Measurements from ENCODE around the gene INTS7. TPM values are rescaled to one million over a fixed set of nuclear protein-coding genes. Genes with fewer than 3 reads are reported as not detected.

Gene INTS7
- total RNA-seq, 6 donors from 2014 or later, result 8.3 to 16.7 (median 14.6) TPM

DNA sequence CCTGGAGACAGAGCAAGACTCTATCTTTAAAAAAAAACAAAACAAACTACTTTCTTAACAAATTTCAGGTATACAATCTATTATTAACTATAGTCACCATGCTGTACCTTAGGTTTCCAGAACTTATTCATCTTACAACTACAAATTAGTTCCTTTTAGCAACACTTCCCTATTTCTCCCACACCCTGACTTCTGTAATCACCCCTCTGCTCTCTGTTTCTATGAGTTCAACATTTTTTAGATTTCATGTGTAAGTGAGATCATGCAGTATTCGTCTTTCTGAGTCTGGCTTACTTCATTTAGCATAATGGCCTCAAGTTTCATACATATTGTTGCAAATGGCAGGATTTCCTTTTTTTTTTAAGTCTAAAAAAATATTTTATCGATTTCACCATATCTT is 126.9 kb downstream of the INTS7 start:
- ATAC-seq (ENCODE audit: low FRiP score in 2 of 2), result peak in 1 of 2 donors; percentile 54
- H3K36me3 ChIP-seq, result no peaks in the 10 kb centered on the region
- no peak for TF ChIP-seq POLR2AphosphoS5 (IDR thresholded peaks at IDR 0.05)
- no peak overlapping the region for H3K27ac ChIP-seq
- H3K27me3 ChIP-seq, result no peaks in the 10 kb centered on the region
- no peaks in the 10 kb centered on the region for H3K4me1 ChIP-seq
- H3K9me3 ChIP-seq, result no peaks in the 10 kb centered on the region
- H3K4me3 ChIP-seq, result no peak overlapping the region
- no peak for DNase-seq
- WGBS, 2 donors, result 42 to 63% methylated on average over 2 of the region's 2 CpGs

DNA sequence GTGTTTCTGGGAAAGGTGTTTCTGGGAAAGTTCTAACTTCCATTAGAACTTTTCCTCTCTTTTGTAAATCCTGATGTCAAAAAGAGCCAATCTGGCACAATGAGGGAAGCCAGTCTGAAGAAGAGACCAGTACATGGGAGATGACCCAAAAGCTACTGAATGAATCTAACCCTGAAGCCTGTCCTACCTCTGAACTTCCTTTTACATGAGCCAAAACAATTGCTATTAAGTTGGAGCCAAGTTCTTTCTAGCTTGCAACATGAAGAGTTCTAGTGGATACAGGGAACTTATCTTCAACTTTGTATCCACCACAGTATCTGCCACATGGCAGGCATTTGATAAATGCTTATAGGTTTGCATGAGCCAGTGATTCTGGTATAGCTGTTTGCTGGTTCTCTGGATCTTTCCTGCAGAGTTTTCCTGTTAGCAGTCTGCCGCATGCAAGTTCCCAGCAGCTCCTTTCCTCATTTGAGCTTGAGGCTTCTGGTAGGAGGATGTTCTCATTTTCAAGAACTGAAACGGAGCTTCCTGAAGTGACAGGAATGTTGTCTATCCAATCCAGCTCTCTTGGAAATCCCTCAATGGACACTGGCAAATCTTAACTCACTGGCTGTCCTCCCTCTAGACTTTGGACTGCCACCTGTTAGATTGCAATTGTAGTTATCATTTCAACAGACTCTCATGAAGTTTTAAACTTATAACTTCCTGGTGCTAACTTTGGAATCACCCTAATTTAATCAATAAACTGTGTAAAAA is 131.7 kb downstream of the INTS7 start:
- Histone ChIP-seq H3K36me3 (no peaks in the 10 kb centered on the region), H3K27ac (no peak overlapping the region), H3K27me3 (no peaks in the 10 kb centered on the region), H3K9me3 (no peaks in the 10 kb centered on the region), H3K4me3 (no peak overlapping the region), H3K4me1 (no peaks in the 10 kb centered on the region)
- TF ChIP-seq, protein P1, sequence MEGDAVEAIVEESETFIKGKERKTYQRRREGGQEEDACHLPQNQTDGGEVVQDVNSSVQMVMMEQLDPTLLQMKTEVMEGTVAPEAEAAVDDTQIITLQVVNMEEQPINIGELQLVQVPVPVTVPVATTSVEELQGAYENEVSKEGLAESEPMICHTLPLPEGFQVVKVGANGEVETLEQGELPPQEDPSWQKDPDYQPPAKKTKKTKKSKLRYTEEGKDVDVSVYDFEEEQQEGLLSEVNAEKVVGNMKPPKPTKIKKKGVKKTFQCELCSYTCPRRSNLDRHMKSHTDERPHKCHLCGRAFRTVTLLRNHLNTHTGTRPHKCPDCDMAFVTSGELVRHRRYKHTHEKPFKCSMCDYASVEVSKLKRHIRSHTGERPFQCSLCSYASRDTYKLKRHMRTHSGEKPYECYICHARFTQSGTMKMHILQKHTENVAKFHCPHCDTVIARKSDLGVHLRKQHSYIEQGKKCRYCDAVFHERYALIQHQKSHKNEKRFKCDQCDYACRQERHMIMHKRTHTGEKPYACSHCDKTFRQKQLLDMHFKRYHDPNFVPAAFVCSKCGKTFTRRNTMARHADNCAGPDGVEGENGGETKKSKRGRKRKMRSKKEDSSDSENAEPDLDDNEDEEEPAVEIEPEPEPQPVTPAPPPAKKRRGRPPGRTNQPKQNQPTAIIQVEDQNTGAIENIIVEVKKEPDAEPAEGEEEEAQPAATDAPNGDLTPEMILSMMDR (IDR thresholded peaks at IDR 0.05), result no peak
- no peak for TF ChIP-seq POLR2A (IDR thresholded peaks at IDR 0.05)
- no peak for TF ChIP-seq EP300 (IDR thresholded peaks at IDR 0.05)
- no peak for TF ChIP-seq POLR2AphosphoS5 (IDR thresholded peaks at IDR 0.05)
- 67 to 70% methylated on average over 2 of the region's 2 CpGs for WGBS, 2 donors
- DNase-seq (no peak), ATAC-seq (ENCODE audit: low FRiP score in 2 of 2) (no peak)

DNA sequence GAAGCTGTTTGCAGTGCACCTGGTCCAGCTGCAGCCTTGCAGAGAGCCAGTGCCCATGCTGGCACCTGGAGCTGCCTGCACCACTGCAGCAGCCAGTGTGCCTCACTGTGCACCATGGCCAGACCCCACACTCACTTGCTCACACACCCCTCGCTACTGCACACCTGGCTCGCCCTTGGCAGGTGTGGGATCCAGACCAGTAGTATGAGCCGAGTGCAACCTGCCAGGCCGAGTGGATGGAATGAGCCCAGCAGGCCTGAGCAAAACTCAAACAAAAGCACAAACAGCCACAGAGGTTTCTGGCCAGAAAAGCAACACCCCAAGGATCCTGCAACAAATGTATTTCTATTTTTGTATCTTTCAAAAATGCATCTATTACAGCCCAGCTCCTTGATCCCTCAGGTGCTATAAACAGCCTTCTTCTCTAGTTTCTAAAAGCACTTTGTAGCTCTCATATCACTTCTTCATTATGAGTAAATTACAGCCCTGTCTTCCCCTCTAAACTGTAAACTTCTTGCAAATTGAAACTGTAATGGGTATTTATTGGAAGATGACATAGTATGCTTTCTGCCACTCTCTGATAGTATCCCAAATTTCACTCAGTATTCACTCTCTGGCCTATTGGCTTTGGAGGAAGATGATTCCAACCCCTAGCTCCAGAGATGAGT is 132.6 kb downstream of the INTS7 start:
- no peak overlapping the region for H3K4me3 ChIP-seq
- DNase-seq (peak in 1 of 2 donors; percentile 37), ATAC-seq (ENCODE audit: low FRiP score in 2 of 2) (peak in 1 of 2 donors; percentile 57)
- no peak overlapping the region for H3K27ac ChIP-seq
- H3K4me1 ChIP-seq, result no peaks in the 10 kb centered on the region
- H3K9me3 ChIP-seq, result no peaks in the 10 kb centered on the region
- WGBS, 2 donors, result 100% methylated on average over 2 to 4 of the region's 4 CpGs
- TF ChIP-seq POLR2A (IDR thresholded peaks at IDR 0.05) (no peak), POLR2AphosphoS5 (IDR thresholded peaks at IDR 0.05) (no peak), EP300 (IDR thresholded peaks at IDR 0.05) (no peak)
- TF ChIP-seq, protein P1 (IDR thresholded peaks at IDR 0.05), result no peak
- no peaks in the 10 kb centered on the region for H3K36me3 ChIP-seq
- H3K27me3 ChIP-seq, result no peaks in the 10 kb centered on the region

DNA sequence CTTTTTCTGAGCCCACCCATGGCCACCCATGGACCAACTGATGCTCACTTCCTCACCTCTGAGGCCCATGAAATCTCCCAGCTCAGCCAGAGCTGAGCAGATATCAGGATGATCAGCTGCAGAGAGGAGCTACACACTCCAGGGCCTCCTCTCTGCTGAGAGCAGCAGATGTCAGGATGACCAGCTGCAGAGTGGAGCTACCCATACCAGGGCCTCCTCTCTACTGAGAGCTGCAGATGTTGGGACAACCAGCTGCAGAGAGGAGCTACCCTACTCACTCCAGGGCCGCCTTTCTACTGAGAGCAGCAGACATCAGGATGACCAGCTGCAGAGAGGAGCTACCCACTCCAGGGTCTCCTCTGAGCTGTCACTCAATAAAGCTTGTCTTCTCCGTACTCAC is 133.4 kb downstream of the INTS7 start:
- WGBS, 2 donors, result 93 to 100% methylated on average over 2 of the region's 2 CpGs
- Histone ChIP-seq H3K9me3 (no peaks in the 10 kb centered on the region), H3K27ac (no peak overlapping the region), H3K4me3 (no peak overlapping the region), H3K36me3 (no peaks in the 10 kb centered on the region), H3K27me3 (no peaks in the 10 kb centered on the region), H3K4me1 (no peaks in the 10 kb centered on the region)
- DNase-seq (no peak), ATAC-seq (ENCODE audit: low FRiP score in 2 of 2) (no peak)
- TF ChIP-seq, protein P1 (IDR thresholded peaks at IDR 0.05), result no peak
- no peak for TF ChIP-seq POLR2AphosphoS5 (IDR thresholded peaks at IDR 0.05)
- no peak for TF ChIP-seq EP300 (IDR thresholded peaks at IDR 0.05)
- TF ChIP-seq POLR2A (IDR thresholded peaks at IDR 0.05), result no peak

DNA sequence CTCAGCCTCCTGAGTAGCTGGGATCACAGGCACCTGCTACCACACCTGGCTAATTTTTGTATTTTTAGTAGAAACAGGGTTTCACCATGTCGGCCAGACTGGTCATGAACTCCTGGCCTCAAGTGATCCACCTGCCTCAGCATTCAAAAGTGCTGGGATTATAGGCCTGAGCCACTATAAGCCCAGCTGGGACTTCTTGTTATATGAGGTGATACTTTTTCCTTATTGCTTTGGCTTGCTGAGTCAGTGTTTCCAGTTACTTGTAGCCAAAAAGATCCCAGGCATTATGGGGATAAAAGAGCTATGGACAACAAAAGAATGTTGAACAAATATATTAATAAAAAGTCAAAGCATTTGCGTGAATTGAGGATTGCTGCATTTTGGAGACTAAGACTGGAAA is 134.9 kb downstream of the INTS7 start:
- no peaks in the 10 kb centered on the region for H3K9me3 ChIP-seq
- H3K27me3 ChIP-seq, result no peaks in the 10 kb centered on the region

More for the DNA sequence above, 134.9 kb downstream of the INTS7 start:
- no peak for DNase-seq
- Histone ChIP-seq H3K4me3 (no peak overlapping the region), H3K4me1 (no peaks in the 10 kb centered on the region), H3K27ac (no peak overlapping the region), H3K36me3 (no peaks in the 10 kb centered on the region)
- ATAC-seq (ENCODE audit: low FRiP score in 2 of 2), result no peak
- no peak for TF ChIP-seq EP300 (IDR thresholded peaks at IDR 0.05)
- TF ChIP-seq, protein P1 (IDR thresholded peaks at IDR 0.05), result no peak
- TF ChIP-seq POLR2AphosphoS5 (IDR thresholded peaks at IDR 0.05), result no peak
- no peak for TF ChIP-seq POLR2A (IDR thresholded peaks at IDR 0.05)
- WGBS, 2 donors, result 83 to 94% methylated on average over 2 of the region's 2 CpGs

All from upper lobe of left lung (tissue), 6 donors.